Measurements from ENCODE around the gene COL26A1. TPM values are rescaled to one million over a fixed set of nuclear protein-coding genes. Genes with fewer than 3 reads are reported as not detected.

COL26A1 gene
- total RNA-seq, 4 donors from 2014 or later = 0.06 TPM; not detected in 3

- H3K4me3 ChIP-seq (ENCODE audit: low read depth, poor library complexity, severe bottlenecking) = no peak overlapping the region
- intact Hi-C loops (cut with DNase I; ENCODE audit: low total_unique reads) = no loop called here
- WGBS, 2 donors = 47 to 50% methylated on average over 6 of the region's 6 CpGs
- DNase-seq (ENCODE audit: low spot score in 2 of 2) = no peak
- TF ChIP-seq, protein P1, sequence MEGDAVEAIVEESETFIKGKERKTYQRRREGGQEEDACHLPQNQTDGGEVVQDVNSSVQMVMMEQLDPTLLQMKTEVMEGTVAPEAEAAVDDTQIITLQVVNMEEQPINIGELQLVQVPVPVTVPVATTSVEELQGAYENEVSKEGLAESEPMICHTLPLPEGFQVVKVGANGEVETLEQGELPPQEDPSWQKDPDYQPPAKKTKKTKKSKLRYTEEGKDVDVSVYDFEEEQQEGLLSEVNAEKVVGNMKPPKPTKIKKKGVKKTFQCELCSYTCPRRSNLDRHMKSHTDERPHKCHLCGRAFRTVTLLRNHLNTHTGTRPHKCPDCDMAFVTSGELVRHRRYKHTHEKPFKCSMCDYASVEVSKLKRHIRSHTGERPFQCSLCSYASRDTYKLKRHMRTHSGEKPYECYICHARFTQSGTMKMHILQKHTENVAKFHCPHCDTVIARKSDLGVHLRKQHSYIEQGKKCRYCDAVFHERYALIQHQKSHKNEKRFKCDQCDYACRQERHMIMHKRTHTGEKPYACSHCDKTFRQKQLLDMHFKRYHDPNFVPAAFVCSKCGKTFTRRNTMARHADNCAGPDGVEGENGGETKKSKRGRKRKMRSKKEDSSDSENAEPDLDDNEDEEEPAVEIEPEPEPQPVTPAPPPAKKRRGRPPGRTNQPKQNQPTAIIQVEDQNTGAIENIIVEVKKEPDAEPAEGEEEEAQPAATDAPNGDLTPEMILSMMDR (IDR thresholded peaks at IDR 0.05) = no peak
- no peak for TF ChIP-seq POLR2A (IDR thresholded peaks at IDR 0.05)
These were observed 144.7 kb downstream of the COL26A1 start for GRCh38 chr7:101507327-101507726.

GRCh38 chr7:101507791-101508252, 145.1 kb downstream of the COL26A1 start:
- 31 to 32% methylated on average over 9 of the region's 9 CpGs for WGBS, 2 donors
- no peak overlapping the region for H3K4me3 ChIP-seq (ENCODE audit: low read depth, poor library complexity, severe bottlenecking)
- TF ChIP-seq, protein P1 (IDR thresholded peaks at IDR 0.05) = no peak
- TF ChIP-seq POLR2A (IDR thresholded peaks at IDR 0.05) = no peak
- intact Hi-C loops (cut with DNase I; ENCODE audit: low total_unique reads) = no loop called here
- no peak for DNase-seq (ENCODE audit: low spot score in 2 of 2)

GRCh38 chr7:101510297-101510696, 147.6 kb downstream of the COL26A1 start:
- 82% methylated on average over 5 of the region's 5 CpGs for WGBS, 2 donors
- H3K4me3 ChIP-seq (ENCODE audit: low read depth, poor library complexity, severe bottlenecking) = no peak overlapping the region
- intact Hi-C loops (cut with DNase I; ENCODE audit: low total_unique reads) = no loop called here

DNA sequence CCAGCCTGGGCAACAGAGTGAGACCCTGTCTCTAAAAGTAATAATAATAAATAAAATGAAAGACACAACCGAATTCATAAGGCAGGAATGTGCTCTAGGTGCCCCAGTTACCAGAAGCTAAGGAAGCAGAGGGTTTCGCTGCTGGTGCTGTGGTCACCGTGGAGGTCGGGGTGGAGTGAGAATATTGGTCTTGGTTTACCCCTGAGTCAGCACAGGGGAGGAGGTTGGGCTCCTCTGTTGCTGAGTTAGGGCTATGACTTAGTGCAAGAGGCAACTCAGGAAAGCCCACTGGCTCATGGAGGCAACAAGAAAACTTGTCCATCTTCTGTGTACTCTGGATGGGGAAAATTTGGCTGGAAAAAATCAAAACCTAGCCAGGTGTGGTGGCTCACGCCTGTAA, 149.3 kb downstream of the COL26A1 start:
- H3K4me3 ChIP-seq (ENCODE audit: low read depth, poor library complexity, severe bottlenecking) = no peak overlapping the region
- WGBS, 2 donors = 85% methylated on average over 5 of the region's 5 CpGs
- intact Hi-C loops (cut with DNase I; ENCODE audit: low total_unique reads) = no loop called here
- no peak for TF ChIP-seq POLR2A (IDR thresholded peaks at IDR 0.05)
- TF ChIP-seq, protein P1 (IDR thresholded peaks at IDR 0.05) = no peak
- DNase-seq (ENCODE audit: low spot score in 2 of 2) = no peak

More at GRCh38 chr7:101510297-101510696, 147.6 kb downstream of the COL26A1 start:
- DNase-seq (ENCODE audit: low spot score in 2 of 2) = no peak
- TF ChIP-seq POLR2A (IDR thresholded peaks at IDR 0.05) = no peak
- TF ChIP-seq, protein P1 (IDR thresholded peaks at IDR 0.05) = no peak

DNA sequence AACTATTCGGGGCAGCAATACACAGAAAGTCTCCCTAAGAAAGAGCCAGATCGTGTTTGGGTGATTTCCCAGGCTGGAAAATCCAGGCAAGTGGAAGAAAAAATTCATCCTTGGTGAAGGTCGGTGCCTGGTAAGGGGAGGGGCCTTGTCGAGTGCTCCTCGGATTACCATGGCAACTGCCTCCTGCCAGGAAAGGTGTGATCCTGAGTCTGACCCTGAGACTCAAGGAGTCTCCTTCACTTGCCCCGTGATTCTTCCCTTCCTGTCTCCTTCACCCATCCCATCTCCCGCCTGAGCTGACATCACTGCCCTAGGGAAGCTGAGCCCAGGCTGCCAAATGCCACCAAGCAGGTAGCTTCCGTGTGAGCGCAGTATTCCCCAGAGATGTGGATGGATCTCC, 154.2 kb downstream of the COL26A1 start:
- no peak for DNase-seq (ENCODE audit: low spot score in 2 of 2)
- WGBS, 2 donors = 75 to 79% methylated on average over 9 of the region's 9 CpGs
- intact Hi-C loops (cut with DNase I; ENCODE audit: low total_unique reads) = no loop called here
- no peak overlapping the region for H3K4me3 ChIP-seq (ENCODE audit: low read depth, poor library complexity, severe bottlenecking)
- TF ChIP-seq POLR2A (IDR thresholded peaks at IDR 0.05) = no peak
- TF ChIP-seq, protein P1 (IDR thresholded peaks at IDR 0.05) = no peak

DNA sequence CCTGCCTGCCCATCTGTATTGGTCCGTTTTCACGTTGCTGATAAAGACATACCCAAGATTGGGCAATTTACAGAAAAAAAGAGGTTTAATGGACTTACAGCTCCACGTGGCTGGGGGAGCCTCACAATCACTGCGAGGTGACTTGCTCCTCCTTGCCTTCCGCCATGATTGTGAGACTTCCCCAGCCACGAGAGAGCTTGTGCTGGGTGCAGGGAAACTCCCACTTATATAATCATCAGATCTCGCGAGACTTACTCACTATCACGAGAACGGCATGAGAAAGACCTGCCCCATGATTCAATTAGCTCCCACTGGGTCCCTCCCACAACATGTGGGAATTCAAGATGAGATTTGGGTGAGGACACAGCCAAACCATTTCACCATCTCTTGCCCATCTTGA, 154.6 kb downstream of the COL26A1 start:
- DNase-seq (ENCODE audit: low spot score in 2 of 2) = no peak
- TF ChIP-seq, protein P1 (IDR thresholded peaks at IDR 0.05) = no peak
- TF ChIP-seq POLR2A (IDR thresholded peaks at IDR 0.05) = no peak
- H3K4me3 ChIP-seq (ENCODE audit: low read depth, poor library complexity, severe bottlenecking) = no peak overlapping the region
- WGBS, 2 donors = 83 to 87% methylated on average over 10 of the region's 10 CpGs
- intact Hi-C loops (cut with DNase I; ENCODE audit: low total_unique reads) = no loop called here

All from lower leg skin (tissue), 4 donors.